WTC11 (cell line): ENCODE results near the gene TMEM253.

Experiments used
- CREM ChIP-seq: sonication (generic); formaldehyde crosslinking; IDR thresholded peaks from 2 replicates; pipeline ENCODE4 v1.8.1; 2022; ENCODE audit warnings: mild to moderate bottlenecking, missing genetic modification reagents, moderate library complexity
- CTCF ChIP-seq: fragments of 200-600 bp; IDR thresholded peaks from 2 replicates; pipeline ENCODE4 v1.8.0; 2022; ENCODE audit warnings: antibody characterized with exemption
- MLX ChIP-seq: sonication (generic); formaldehyde crosslinking; IDR thresholded peaks from 2 replicates; pipeline ENCODE4 v1.8.1; 2023; ENCODE audit warnings: mild to moderate bottlenecking, missing genetic modification reagents, moderate library complexity
- NR2C2 ChIP-seq: sonication (generic); formaldehyde crosslinking; IDR thresholded peaks from 2 replicates; pipeline ENCODE4 v1.8.0; 2022; ENCODE audit warnings: mild to moderate bottlenecking, missing genetic modification reagents
- SP1 ChIP-seq: sonication (generic); formaldehyde crosslinking; conservative IDR thresholded peaks from 2 replicates; pipeline ENCODE4 v1.8.1; 2022; ENCODE audit warnings: missing genetic modification reagents
- TF ChIP-seq, protein P1 (sequence below): fragments of 250-450 bp; sonication (Bioruptor Pico); conservative IDR thresholded peaks from 2 replicates; pipeline ENCODE4 v1.9.0; 2021; ENCODE audit warnings: mild to moderate bottlenecking
- TF ChIP-seq, protein P2 (sequence below): sonication (generic); formaldehyde crosslinking; IDR thresholded peaks from 2 replicates; pipeline ENCODE4 v1.8.1; 2023; ENCODE audit warnings: mild to moderate bottlenecking, missing genetic modification reagents, moderate library complexity
- TF ChIP-seq, protein P3 (sequence below): sonication (generic); formaldehyde crosslinking; IDR thresholded peaks from 2 replicates; pipeline ENCODE4 v1.8.1; 2023; ENCODE audit warnings: mild to moderate bottlenecking, missing genetic modification reagents, borderline replicate concordance
- TF ChIP-seq, protein P4 (sequence below): sonication (generic); formaldehyde crosslinking; IDR thresholded peaks from 2 replicates; pipeline ENCODE4 v1.8.0; 2022; ENCODE audit warnings: mild to moderate bottlenecking, missing genetic modification reagents

DNA sequence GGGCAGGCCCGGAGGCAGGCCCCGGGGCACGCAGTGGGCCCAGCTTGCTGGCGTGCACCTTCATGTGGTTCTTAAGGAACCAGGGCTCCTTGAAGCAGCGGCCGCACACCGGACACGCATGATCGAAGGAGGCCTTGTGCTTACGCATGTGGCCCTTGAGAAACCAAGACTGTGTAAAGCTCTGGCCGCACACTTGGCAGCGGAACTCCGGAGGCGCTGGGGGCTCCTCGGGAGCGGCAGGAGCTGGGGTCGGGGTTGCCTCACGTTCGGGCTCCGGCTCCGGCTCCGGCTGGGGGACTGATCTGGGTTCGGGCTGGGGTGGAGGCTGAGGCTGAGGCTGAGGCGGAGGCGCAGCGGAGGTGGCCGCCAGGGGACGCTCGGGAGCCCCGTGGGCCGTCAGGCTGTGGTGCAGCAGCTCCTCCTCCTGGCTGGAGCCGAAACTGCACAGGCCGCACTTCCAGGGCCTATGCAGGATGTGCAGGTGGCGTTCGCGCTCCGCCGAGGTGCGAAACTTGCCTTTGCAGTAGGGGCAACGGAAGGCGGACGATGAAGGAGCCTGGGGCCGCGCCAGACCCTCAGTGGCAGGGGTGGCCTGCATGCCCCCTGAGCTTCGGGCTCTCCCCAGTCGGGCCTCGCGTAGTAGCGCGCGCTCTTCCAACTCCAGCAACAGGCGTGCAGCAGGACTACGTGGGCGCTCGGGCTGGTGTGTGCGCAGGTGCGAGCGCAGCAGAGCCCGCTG lies 8.4 kb upstream of the TMEM253 start:
- peak; percentile 100 for TF ChIP-seq CTCF
- 0 out of 2 replicates have a peak, but pooled peaks have one; percentile 48 for TF ChIP-seq MLX (CRISPR knock-in tag)
- peak; percentile 81 for TF ChIP-seq SP1
- TF ChIP-seq CREM (CRISPR knock-in tag): 0 out of 2 replicates have a peak, but pooled peaks have one; percentile 56
- TF ChIP-seq, protein P1, sequence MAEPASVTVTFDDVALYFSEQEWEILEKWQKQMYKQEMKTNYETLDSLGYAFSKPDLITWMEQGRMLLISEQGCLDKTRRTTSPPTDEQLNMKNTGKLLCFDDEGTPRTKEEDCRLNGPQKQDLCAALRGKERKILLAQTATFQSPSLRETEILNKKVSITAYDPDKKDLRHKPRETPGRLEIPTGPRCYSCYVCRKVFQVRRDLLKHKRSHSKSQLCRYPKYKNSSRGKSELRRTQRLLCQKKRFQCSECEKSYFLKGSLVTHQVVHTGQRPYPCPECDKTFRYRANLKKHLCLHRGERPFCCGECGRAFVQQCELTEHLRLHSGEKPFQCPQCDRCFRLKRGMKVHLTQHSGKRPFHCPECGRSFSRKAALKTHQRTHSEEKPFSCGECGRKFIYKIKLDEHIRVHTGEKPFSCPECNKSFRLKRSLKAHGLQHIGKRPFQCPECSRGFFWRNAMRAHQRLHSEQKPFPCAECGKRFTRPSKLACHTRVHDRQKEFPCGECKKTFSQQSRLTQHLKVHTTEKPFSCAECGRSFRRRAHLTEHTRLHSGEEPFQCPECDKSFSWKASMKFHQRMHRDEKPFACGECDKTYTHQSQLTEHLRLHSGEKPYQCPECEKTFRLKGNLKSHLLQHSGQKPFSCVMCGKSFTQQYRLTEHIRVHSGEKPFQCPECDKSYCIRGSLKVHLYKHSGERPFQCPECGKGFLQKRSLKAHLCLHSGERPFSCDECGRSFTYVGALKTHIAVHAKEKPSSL: no peak
- TF ChIP-seq, protein P2, sequence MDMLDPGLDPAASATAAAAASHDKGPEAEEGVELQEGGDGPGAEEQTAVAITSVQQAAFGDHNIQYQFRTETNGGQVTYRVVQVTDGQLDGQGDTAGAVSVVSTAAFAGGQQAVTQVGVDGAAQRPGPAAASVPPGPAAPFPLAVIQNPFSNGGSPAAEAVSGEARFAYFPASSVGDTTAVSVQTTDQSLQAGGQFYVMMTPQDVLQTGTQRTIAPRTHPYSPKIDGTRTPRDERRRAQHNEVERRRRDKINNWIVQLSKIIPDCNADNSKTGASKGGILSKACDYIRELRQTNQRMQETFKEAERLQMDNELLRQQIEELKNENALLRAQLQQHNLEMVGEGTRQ: no peak
- TF ChIP-seq, protein P3, sequence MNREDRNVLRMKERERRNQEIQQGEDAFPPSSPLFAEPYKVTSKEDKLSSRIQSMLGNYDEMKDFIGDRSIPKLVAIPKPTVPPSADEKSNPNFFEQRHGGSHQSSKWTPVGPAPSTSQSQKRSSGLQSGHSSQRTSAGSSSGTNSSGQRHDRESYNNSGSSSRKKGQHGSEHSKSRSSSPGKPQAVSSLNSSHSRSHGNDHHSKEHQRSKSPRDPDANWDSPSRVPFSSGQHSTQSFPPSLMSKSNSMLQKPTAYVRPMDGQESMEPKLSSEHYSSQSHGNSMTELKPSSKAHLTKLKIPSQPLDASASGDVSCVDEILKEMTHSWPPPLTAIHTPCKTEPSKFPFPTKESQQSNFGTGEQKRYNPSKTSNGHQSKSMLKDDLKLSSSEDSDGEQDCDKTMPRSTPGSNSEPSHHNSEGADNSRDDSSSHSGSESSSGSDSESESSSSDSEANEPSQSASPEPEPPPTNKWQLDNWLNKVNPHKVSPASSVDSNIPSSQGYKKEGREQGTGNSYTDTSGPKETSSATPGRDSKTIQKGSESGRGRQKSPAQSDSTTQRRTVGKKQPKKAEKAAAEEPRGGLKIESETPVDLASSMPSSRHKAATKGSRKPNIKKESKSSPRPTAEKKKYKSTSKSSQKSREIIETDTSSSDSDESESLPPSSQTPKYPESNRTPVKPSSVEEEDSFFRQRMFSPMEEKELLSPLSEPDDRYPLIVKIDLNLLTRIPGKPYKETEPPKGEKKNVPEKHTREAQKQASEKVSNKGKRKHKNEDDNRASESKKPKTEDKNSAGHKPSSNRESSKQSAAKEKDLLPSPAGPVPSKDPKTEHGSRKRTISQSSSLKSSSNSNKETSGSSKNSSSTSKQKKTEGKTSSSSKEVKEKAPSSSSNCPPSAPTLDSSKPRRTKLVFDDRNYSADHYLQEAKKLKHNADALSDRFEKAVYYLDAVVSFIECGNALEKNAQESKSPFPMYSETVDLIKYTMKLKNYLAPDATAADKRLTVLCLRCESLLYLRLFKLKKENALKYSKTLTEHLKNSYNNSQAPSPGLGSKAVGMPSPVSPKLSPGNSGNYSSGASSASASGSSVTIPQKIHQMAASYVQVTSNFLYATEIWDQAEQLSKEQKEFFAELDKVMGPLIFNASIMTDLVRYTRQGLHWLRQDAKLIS (CRISPR knock-in tag): no peak
- TF ChIP-seq NR2C2 (CRISPR knock-in tag): no peak
- TF ChIP-seq, protein P4, sequence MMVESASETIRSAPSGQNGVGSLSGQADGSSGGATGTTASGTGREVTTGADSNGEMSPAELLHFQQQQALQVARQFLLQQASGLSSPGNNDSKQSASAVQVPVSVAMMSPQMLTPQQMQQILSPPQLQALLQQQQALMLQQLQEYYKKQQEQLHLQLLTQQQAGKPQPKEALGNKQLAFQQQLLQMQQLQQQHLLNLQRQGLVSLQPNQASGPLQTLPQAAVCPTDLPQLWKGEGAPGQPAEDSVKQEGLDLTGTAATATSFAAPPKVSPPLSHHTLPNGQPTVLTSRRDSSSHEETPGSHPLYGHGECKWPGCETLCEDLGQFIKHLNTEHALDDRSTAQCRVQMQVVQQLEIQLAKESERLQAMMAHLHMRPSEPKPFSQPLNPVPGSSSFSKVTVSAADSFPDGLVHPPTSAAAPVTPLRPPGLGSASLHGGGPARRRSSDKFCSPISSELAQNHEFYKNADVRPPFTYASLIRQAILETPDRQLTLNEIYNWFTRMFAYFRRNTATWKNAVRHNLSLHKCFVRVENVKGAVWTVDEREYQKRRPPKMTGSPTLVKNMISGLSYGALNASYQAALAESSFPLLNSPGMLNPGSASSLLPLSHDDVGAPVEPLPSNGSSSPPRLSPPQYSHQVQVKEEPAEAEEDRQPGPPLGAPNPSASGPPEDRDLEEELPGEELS (CRISPR knock-in tag): peak; percentile 79; the same call in 1 of the 2 replicates
